HG02678 (cell line): ENCODE results near the gene HENMT1.
A peak's percentile ranks its signal among the peaks of the same experiment; 100 is the strongest.
"Not testable (repeated sequence)": the region's sequence is repeated elsewhere in the genome, so short reads cannot be mapped to it uniquely, and the experiment has no call there.

ENCODE experiments used
- ATAC-seq: cut with Tn5 transposase; IDR thresholded peaks from one replicate; pipeline ENCODE4 v1.9.1; 2021; ENCODE audit warnings: mild to moderate bottlenecking, moderate library complexity; ENCODE audit not compliant: unreplicated experiment

The HENMT1 gene

DNA sequence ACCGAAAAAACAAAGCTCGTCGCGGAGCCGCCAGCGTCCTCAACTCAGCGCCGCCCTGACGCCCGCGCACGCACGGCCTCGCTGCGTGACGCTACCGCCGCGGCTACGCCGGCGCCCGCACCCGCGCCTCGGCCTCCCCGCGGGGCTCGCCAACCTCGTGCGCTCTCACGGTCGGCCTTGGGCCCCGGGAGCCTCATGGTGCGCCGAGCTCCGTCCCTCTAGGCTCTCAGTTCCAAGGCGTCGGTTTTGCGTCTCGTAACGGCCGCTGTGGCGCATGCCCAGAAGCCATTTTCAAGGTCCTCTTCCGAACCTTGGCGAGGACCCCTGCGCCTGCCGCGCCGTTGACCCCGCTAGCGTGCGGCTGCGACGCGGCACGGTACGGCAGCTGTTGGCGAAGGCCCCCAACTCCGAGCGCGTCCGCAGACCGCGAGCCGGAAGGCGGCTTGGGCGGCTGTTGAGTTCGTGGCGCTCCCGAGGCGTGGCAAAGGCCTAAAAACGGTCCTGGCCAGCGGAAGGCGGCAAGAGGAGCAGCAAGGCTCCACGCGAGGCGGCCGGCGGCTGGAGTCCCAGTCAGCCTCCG is at the start of gene HENMT1:
Gene HENMT1, minus strand, starts transcription at position 64 of the 580 bp plus-strand sequence. CDS start 1,209 bp downstream, outside the sequence.
- peak; percentile 90 for ATAC-seq

DNA sequence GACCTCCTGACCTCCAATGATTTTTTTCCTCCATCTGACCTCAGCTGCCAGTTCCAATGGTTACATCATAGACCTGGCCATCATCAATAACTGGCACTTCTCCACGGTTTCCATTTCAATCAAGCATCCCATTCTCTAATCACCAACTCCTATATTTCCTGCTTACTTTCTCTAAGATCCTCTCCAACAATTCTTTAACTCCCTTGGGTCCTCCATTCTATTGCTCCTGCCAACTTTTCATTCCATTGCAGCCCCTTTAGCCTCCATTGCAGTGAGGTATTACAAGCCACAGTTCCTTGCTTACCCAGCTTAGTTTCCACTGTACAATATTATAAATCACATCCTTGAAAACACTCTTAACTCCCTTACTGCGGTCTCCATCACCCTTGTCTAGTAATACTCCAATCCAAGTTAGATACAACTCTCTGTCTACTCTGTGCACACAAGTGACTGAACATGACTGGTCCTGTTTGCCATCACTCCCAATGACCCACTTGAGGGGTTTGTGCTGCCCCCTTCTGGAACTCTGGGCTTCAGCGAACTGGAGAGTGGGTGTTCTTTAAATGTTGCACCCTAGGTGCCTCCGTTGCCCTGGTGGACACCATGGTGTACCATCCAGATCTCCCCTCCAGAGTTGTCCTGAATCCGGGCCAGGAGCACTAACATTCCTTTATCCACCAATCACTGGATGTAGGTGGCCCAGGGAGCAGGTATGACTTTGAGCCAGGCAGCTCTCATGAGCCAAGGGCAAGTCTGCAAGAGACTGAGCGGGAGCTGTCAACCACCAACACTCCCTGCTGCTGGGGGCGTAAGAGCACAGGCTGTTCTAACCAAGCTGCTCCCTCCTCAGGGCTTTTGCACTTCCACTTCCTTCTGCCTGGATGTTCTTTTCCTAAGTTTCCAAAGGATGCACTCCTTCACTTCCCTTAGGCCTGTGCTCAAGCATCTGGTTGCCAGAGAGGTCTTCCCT is 48.1 kb upstream of the HENMT1 start:
- no peak for ATAC-seq

DNA sequence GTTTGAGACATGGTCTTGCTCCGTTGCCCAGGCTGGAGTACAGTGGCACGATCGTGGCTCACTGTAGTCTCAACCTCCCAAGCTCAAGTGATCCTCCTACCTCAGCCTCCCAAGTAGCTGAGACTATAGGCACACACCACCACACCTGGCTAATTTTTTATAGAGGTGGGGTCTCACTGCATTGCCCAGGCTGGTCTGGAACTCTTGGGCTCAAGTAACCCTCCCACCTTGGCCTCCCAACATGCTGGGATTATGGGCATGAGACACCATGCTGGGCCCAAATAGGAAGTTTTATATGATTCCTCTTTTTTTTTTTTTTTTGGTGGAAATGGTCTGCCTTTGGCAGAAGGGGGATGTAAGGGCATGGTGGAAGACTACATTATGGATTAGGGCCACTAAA is 45.8 kb upstream of the HENMT1 start:
- ATAC-seq = no peak

DNA sequence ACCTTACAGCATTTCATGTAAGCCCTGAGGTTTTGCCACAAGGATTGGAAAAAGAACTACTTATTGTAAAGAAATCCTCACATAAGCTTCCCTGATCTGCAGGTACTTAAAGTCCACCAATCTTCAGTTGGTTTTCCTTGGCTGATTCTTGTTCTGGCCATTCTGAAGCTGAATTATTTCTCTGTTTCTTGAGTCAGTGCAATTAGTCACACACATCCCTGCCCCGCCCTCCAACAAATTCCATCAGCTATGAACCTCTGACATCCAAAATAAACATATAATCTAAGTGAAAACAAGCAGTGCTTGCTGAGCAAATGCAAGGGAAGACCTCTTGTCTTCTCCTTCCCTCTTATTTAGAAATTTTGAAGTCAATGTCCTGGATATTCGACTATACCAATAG is 43.6 kb upstream of the HENMT1 start:
- ATAC-seq = no peak

DNA sequence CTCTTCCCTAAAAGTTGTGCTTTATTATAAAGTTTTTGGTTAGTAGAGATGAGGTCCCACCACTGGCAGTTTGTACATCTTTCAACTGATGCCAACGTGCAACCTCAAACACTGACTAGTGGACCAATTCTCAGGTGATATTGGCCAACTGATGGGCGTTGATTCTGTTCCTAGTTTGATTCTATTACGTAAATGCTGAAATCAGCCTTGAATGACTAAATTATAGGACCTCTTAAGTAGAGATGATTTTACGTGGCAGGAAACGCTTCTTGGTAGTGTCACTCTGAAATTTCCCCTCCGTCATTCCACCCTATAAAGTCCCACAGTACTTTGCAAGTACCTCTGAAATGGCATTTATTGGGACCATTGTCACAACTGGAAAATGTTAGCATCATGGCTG is 43.0 kb upstream of the HENMT1 start:
- no peak for ATAC-seq

DNA sequence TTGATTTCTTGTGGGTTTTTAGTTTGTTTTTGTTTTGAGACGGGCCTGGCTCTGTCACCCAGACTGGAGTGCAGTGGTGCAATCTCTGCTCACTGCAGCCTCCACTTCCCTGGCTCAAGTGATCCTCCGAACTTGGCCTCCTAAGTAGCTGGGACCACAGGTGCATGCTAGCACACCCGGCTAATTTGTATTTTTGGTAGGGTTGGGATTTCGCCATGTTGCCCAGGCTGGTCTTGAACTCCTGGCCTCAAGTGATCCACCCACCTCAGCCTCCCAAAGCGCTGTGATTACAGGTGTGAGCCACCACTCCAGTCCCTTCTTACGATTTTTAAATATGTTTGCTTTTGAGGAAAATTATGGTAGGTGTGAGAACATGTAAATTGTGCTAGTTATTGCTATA is 41.2 kb upstream of the HENMT1 start:
- ATAC-seq = not testable (repeated sequence)

GRCh38 chr1:108701176-108701849 is 40.4 kb upstream of the HENMT1 start:
- no peak for ATAC-seq

DNA sequence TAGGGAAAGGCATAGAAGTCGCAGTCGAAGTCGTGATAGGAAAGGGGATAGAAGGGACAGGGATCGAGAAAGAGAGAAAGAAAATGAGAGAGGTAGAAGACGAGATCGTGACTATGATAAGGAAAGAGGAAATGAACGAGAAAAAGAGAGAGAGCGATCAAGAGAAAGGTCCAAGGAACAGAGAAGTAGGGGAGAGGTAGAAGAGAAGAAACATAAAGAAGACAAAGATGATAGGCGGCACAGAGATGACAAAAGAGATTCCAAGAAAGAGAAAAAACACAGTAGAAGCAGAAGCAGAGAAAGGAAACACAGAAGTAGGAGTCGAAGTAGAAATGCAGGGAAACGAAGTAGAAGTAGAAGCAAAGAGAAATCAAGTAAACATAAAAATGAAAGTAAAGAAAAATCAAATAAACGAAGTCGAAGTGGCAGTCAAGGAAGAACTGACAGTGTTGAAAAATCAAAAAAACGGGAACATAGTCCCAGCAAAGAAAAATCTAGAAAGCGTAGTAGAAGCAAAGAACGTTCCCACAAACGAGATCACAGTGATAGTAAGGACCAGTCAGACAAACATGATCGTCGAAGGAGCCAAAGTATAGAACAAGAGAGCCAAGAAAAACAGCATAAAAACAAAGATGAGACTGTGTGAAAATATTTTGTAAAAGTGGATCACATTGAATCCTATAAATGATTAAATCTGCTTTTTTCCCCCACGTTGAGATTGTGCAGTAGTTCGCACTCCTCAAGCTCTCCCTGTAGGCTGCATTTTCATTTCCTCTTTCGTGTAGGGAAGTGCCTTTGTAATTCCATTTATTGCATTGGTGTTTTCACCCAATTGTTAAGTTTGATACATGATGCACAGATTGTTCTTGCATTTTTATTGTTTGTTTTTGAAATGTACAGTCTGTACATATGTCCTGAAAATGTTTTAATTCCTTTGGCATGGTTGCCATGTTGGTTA is 38.8 kb upstream of the HENMT1 start:
- no peak for ATAC-seq

DNA sequence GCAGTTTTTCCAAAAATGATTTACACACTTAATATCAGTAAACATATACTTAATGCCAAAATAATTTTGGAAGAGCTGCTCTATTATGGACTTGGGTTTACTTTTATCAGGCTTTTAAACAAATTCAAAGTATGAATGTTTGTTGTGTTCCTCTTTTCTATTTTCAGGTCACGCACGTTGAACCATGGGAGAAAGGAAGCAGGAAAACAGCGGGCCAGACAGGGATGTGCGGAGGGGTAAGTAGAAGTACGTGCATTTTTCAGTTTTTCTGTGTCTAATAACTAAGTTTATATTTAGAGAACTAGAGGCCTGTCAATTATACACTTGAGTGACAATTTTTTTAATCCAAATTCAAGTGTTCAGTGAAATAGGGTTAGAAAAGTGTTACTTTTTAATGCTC is 34.6 kb upstream of the HENMT1 start:
- no peak for ATAC-seq

DNA sequence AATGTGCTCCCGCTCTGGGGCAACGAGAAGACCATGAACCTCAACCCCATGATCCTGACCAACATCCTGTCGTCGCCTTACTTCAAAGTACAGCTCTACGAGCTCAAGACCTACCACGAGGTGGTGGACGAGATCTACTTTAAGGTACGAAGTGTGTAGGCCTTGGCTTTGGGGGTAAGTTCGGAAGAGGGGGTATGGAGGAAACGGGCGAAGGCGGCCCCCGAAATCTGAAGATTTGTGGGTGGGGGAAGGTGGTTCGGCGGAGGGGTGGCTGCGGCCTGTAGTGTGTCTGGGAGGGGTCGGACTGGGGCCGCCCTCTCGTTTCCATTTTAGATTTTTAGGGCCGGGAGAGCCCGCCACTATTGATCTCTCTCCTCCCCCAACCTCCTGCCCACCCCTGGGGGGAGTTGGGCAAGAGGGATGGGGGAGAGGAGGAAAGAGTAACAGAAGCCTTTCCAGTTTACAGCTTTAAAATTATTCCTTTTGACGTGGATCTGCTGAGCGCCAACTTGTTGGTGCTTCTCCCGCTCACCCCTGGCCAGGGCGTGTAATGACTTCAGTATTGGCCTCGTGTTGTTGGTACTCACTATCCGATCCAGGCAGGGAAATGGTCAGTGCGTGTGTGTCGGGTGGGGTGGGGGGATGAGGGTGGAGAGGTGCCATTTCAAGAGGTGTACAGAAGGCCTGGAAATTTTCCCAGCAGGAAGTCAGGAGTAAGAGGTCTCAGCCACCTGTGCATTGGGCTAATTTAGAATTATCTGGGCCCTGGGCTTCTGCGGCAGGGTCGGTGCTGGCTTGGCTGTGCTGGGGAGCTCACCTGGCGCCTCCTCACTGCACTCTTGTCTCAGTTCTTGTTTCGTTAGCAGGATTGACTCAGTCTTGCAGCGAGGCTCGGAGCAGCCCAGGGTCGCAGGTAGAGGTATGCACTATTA is 32.1 kb upstream of the HENMT1 start:
- ATAC-seq = peak; percentile 51

- peak; percentile 94 for ATAC-seq
Observed at GRCh38 chr1:108691942-108692723, 31.2 kb upstream of the HENMT1 start, which contains the start of gene PRPF38B. TSS of gene PRPF38B (plus strand) at chr1:108692310. CDS start at chr1:108692592, 282 bp downstream.

DNA sequence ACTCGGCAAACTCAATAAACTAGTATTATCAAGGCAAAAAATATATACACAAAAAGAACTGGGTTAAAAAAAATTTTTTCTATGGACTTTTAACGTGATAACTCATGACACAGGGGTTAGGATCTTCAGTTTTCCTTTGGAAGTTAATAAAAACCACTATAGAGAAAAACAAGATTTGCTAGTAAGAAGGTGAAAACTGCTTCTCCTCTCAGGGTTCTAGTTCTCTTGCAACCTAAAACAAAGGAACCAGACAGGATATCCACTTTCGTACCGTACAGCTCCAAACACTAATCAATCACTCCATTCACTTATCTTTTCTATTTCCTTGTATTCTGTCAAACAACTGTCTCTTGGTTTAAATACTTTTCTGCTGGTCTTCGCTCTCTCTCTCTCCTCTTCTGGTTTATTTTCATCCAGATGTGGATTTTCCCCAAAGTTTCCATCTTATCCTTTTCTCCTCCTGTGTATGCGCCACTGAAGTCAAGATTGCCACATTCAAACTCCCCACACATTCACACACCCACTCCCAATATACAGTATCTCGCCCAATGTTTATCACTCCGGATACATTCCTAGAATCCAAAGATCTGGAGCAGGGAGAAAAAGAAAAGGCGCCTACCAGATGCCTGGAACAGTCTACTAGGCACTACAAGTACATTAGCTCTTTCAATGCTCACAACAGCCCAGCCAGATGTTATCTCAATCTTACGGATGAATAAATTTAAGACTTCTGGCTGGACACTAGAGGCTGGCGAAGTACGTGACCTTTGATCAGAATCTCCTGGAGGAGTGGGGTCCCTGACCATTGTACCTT is 30.4 kb upstream of the HENMT1 start:
- peak; percentile 1 for ATAC-seq

DNA sequence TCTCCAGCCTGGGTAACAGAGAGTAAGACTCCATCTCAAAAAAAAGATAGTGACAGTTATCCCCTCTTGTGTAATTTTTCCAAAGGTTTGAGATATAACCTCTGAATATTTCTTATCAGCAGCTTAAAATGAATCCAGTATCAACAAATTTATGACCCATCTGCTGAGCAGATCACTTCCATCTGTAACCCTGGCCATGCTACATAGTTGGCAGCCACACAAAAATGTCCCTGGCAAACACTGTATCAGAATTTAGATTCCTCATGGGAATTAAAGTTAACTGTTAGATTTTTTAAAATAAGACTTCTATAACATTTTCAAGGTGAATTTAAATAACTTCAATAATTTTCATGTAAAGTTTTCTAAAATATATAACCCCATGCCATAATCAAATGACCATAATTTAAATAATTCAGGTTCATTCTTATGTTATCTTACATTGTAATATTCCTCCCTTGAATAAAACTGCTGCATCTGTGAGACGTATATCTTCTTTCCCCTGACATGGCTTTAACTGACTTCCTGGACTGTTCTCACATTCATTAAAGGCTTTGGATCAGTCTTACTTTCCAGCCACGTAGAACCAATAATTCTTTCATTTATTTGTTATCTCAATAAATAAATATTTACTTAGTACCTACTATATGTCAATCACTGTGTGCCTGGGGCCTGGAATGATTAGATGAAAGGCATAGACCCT is 25.9 kb upstream of the HENMT1 start:
- no peak for ATAC-seq

GRCh38 chr1:108685529-108685928 is 24.6 kb upstream of the HENMT1 start:
- ATAC-seq = no peak

DNA sequence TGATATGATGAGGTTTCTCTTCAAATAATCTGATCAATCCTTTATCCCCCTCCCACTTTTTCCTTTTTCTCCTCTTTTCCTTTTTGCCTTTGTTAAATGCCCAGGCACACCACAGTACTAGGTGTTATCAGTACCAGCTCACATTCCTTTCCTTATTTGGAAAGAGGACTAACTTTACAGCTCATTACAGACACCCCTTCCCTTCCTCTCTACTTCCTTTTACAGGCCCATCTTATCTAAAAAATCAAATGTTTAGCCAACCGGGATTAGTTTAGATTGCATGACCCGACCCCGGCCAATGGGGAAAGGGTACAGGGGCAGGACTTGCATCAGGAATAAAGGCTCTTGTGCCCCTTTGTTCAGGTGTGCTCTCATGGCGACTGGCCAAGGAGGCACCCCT is 20.8 kb upstream of the HENMT1 start:
- ATAC-seq = not testable (repeated sequence)

DNA sequence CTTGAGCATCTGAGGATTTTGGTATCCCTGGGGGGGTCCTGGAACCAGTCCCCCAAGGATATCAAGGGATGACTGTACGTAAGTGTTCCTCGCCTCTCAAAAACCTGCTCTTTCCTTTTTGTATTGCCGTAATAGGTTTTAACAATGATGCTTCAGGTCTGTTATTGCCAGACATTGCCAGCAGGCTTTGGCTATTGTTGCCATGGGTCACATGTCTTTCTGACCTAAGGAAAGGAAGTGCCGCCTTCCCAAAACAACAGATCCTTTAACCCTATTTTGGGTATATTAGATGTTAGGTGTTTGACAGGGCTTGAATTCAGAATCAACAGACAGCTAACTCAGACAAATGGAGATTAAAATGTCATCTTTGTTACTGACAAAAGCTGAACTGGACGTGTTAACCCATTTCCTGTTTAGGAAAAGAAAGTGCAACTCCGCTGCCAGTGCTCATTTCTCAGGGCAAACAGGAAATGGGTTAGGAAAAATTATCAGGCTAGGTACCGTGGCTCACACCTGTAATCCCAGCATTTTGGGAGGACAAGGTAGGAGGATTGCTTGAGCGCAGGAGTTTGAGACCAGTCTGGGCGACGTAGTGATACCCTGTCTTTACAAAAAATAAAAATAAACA is 18.8 kb upstream of the HENMT1 start:
- ATAC-seq = no peak

DNA sequence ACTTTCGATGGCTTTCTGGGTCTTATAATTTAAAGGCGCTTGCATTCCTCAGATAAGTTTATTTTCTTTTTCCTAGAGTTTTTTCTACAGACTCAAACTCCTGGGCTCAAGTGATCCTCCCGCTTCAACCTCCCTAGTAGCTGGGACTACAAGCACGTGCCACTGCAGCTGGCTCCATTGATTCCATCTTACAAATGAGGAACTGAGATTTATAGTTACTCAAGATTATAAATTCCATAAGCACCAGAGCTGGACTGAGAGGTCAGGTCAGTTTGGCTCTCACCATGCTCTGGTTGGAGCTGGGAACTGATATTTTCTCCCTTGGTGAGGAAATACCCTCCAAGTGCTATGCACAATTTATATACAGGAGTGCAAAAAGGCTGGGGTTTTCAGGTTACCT is 17.8 kb upstream of the HENMT1 start:
- no peak for ATAC-seq
